Spleen (tissue), 7 donors: ENCODE measurements around the gene TXLNA.

Source experiments
- CTCF ChIP-seq, 11 experiments: fragments of 200-600 bp in 7 of 11; fragments of 450-650 bp in 4 of 11; sonication (generic) in 4 of 11; IDR thresholded peaks in 8 of 11; conservative IDR thresholded peaks in 3 of 11; 1 replicate in 7 of 11; 2 replicates in 4 of 11; pipeline versions ENCODE4 v1.4.0 to v1.8.0; 2016 to 2021; ENCODE audit warnings: antibody characterized with exemption in 11 of 11, inconsistent platforms in 4 of 11, mild to moderate bottlenecking in 1 of 11
- POLR2A ChIP-seq, 3 donors: fragments of 450-650 bp; IDR thresholded peaks; one replicate each; pipeline ENCODE4 v1.5.1; 2017; ENCODE audit warnings: antibody characterized with exemption in 3 of 3, mild to moderate bottlenecking in 1 of 3
- POLR2AphosphoS5 ChIP-seq, 3 donors: sonication (generic); formaldehyde crosslinking; IDR thresholded peaks; one replicate each; pipeline ENCODE4 v1.5.1; 2017; ENCODE audit warnings: antibody characterized with exemption in 3 of 3
- donor health status: DM: no; HTN: no; CAD: no; lungs with moderate emphysema.
- donor health status: DM: no; HTN: no; CAD: no.
- donor health status: DM: no; HTN: no; CAD: no.

- no peak for TF ChIP-seq POLR2A (IDR thresholded peaks at IDR 0.05)
- no peak for TF ChIP-seq POLR2AphosphoS5 (IDR thresholded peaks at IDR 0.05)
- TF ChIP-seq CTCF (IDR thresholded peaks at IDR 0.05 in 8 of 11, conservative IDR thresholded peaks at IDR 0.05 in 3 of 11): no peak
These were observed 39.5 kb downstream of the TXLNA start for GRCh38 chr1:32219022-32219421.
